NCI-H2196 (cell line): ENCODE results near the gene COL7A1.

Experiments used
- DNase-seq: peaks from one replicate; lab custom pipeline; 2025; ENCODE audit not compliant: unreplicated experiment; lab: John Stamatoyannopoulos, UW

Gene COL7A1

DNA sequence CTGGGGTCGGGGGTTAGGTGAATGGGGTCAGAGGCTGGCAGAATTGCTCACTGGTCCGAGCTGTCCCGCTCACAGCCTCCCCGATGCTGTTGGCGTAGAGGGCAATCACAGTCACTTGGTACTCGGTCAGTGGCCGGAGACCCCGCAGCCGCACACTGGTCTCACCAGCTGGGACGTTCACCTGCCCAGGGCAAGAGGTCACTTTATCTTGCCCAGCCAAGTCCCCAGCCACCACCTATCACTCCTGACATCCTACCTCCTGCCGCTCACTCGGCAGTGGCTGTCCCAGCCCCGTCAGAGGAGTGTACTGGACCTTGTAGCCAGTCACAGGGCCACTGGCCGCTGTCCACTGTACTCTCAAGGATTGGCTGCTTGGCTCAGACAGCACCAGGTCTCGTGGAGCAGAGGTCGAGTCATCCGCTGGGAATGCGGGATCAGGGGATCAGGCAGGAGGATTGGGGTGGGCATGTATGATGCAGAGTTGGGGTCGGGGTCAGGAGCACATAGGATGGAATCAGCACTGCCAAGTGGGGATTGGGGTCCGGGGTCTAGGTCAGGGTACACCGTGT lies 2.5 kb downstream of the COL7A1 start:
- no peak for DNase-seq

DNA sequence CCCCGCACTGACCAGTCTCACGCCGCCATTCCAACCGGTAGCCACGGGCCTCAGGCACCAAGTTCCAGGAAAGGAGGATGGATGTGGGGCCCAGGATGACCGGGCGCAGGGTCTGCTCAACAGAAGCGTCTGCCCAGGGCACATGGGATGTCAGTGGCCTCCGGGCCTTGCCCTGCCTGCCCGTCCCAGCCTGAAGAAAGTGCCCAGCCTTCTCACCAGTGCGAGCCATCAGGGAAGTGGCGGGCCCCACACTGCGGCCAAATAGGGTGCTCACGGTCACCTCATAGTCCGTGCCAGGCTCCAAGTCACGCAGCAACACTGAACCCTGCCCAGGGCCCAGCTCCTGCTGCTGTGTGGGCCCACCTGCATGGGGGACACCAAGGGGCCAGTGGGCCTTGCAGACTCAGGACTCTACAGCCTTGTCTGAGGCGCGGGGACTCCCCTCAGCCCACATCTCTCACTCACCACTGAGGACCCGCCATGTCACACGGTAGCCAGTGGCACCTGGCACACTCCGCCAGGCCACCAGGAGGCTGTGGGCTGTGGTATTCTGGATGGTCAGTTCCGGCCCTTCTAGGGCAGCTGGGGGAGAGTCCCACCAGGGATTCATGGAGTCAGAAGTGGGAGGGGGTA lies 3.1 kb downstream of the COL7A1 start:
- DNase-seq: no peak

DNA sequence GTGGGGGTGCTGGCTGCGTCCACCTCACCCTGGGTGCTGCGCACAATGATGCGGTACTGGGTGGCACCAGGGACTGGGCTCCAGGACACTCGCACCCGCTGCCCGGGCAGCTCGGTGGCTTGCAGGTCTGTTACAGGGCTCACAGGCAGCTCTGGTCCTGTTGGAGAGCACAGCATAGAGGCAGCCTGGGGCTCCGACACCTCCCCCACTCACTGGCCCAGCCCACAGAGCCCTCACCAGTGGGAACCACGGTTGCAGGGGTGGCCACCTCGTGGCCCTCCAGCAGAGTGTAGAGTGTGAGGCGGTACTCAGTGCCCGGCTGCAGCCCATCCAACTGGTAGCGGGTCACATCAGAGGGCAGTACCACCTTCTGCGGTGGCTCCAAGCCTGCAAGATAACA lies 3.7 kb downstream of the COL7A1 start:
- DNase-seq: no peak

DNA sequence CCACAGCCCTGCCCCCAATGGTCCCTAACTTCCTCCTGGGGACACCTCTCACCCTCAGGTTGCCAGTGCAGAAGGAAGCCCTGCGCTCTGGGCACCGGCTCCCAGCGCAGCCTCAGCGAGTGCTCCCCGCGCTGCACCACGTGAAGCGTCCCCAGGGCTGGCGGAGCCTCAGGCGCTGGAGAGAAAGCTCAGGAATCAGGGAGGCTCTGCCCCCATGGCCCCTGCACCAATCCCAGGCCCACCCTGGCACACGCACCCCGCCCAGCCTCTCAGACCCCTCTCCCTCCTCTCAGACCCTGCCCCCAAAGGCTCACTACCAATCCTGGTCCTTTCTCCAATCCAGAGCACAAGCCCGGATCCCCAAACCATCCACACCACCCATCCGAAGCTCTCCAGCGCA lies 6.9 kb downstream of the COL7A1 start:
- no peak for DNase-seq

DNA sequence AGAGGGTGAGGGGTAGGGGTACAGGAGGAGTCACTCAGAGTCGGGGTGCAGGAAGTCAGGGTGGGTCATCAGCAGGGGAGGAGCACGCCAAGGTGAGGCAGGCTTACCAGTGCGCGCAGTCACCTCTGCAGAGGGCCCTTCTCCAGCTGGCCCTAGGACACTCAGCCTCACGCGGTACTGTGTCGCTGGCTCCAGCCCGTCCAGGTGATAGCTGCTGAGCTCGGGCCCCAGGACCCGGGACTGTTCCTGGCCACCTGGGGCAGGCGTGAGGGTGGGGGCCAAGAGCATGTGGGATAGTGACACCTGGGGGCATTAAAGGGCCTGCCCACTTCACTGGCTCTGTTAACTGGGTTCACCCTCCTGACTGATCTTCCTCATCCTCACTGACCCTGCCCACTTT lies 7.4 kb downstream of the COL7A1 start:
- no peak for DNase-seq

DNA sequence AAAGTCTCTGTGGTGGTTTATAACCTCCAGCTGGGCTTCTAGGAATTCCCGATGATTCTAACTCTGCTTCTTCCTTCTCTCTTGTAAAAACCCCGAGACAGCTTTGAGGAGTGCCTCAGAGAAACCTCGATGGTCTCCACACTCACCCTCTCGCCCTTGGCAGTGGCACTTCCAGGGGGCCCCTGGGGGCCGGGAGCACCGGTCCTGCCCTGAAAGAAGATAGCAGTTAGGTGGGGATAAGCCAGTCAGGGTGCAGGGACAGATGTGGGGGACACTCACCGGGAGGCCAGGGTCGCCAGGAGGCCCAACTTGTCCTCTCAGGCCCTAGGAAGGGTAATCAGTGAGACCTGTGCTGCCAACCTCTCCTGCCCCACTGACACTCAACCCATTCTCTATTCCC lies 9.7 kb downstream of the COL7A1 start:
- DNase-seq: no peak

DNA sequence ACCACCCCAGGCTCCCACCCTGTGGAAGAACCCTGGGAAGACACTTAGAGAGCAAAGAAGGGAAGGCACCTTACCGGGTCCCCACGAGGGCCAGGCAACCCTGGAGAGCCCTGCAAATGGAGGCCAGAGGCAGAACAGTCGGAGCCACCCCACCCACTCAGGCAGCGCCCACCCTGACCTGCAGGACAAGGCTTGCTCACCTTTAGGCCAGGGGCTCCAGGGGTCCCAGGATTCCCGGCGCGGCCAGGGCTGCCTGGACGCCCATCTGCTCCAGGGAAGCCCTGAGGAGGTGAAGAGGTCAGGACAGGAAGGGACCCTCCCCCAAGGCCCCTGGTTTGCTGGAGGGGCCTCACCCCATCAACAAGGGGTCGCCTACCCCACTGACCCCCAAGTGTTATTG lies 10.3 kb downstream of the COL7A1 start:
- DNase-seq: no peak

DNA sequence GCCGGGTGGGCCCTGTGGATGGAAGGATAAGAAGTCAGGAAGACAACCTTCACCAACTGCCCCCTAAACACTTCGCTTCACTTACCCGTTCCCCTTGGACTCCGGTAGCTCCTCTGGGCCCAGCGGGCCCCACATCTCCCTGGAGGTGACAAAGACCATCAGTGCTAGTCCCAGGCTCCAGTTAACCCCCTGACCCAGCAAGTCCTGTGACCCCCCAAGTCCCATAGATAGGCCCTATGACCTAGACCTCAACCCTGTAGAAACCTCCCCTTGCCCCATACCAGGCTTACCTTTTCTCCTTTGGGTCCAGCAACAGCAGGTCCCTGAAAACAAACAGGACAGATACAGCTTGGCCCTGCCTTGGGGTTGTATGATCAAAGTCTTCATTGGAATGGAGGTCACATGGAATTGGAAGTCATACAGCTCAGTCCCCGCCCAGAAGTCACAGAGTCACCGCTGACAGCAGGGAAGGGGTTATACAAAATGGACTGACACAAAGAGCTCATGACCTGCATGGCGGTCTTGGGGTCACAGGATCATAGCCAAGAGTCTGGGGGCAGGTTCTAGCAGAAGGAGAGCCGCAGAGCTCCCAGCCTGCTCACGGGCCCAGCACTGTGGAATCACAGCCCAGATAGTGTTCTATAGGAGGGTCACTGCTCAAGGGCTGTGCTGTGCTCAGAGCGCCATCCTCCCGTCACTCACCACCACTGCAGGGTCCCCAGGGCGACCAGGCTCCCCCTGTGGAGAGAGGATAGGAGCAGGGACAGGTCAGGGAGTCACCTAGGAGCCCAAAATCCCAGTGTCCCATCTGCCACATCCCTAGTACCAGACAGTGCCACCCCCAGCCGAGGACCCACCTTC lies 13.3 kb downstream of the COL7A1 start:
- no peak for DNase-seq

DNA sequence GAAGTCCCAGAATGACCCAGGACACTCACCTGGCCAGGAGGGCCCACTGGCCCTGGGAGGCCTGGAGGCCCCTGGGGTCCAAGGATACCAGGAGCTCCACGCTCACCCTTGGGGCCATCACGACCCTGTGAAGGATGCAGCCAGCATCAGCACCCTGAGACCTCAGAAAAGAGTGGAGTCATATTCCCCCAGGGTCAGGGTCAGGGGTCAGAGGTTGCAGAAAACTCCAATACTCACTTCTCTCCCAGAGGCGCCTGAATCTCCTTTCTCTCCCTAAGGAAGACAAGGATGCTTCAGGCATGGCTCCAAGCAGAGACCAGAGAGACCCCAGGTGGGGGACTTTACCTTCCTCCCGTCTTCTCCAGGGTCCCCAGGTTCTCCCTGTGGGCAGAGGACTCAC lies 18.5 kb downstream of the COL7A1 start:
- DNase-seq: no peak

DNA sequence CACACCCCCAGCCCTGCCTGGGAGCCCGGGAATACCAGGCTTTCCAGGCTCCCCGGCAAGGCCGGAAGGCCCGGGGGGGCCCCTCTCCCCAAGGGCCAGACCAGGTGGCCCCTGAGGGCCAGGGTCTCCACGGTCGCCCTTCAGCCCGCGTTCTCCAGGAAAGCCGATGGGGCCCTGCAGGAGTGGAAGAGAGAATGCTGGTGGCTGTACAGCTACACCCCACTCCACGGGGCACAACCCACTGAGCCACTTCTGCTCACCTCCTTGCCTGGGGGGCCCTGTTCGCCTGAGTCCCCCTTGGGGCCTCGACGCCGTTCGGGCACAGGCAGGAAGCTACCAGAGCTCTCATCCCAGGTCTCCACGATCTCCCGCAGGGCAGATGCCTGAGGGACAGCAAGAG lies 19.8 kb downstream of the COL7A1 start:
- no peak for DNase-seq

DNA sequence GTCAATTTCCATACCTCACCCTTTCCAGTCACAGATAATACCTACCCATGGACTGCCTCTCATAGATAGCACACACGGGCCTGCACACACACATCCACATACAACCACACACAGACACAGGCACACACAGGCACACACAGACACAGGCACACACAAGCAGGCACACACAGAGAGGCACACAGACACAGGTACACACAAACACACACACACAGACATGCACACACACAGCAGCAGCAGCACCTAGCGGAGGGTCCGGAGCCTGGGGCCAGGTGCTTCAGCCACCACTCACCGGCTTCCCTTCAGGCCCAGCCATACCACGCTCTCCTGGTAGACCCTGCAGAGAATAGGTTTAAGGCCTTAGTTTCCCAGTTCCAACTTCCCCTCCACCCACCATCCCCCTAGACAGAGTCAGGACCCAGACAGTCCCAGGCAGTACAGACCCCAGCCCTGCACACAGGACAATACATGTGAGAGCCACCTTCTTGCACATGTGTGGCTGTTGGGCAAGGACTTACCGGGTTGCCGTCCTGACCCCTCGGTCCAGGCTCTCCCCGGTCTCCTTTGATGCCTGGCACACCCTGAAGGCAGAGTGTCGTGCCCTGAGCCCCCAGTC lies 21.1 kb downstream of the COL7A1 start:
- no peak for DNase-seq

DNA sequence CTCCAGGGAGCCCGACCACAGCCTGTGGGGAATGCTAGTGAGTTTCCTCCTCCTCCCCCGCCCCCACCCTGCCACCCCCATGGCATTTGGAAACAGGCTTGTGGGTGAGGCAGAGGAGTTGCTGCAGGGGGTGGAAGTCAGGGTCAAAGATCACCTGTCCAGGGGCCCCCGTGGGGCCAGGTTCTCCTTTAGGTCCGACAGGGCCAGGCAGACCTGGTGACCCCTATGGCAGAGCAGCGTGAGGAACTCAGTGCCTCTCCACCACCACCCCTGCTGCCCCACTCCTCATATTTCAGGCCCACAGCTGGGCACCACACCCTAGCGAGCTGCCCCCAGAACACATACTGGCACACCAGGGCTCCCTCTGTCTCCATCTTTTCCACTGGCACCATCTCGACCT lies 22.6 kb downstream of the COL7A1 start:
- no peak for DNase-seq

DNA sequence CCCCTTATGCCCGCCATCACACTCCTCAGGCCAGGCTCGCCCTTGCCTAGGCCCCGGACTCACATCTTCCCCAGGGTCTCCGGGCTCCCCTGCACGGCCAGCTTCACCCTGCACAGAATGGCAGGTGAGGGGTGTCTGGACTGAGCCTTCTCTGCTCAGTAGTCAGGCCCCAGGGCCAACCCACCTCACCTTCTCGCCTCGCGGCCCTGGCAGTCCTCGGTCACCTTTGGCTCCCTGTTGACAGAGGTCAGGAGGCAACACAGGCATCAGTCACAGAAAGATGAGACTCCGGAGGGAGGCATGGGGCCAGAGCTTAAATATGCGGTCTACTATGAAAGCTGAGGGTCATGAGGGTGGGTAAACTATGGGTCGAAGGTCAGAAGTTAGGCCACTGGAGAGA lies 23.2 kb downstream of the COL7A1 start:
- DNase-seq: no peak

DNA sequence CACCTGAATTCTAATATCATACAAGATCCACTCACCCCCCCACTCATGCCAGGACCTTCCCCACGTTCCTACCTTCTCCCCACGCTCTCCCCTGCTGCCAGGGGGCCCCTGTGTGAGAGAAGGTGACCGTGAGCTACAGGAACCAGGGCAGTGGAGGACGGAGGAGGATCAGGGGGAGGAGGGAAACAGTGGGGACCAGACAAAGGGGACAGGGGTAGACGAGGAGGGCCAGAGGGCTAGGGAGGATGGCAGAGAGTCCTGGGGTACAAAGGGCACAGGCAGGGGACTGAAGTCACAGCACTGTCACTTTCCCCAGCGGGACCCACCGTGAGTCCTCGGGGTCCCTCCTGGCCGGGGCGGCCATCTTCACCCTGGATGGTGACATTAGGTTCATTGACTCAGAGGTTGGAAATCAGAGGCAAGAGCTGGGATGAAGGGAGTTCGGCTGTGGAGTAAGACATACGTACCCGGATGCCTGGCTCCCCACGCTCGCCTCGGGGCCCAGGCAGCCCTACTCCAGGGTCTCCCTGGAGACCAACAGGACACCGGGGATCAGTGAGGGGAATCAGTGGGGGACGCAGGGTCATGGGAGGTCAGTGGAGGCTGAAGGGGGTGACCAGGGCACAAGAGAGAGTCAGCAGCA lies 25.2 kb downstream of the COL7A1 start:
- no peak for DNase-seq

DNA sequence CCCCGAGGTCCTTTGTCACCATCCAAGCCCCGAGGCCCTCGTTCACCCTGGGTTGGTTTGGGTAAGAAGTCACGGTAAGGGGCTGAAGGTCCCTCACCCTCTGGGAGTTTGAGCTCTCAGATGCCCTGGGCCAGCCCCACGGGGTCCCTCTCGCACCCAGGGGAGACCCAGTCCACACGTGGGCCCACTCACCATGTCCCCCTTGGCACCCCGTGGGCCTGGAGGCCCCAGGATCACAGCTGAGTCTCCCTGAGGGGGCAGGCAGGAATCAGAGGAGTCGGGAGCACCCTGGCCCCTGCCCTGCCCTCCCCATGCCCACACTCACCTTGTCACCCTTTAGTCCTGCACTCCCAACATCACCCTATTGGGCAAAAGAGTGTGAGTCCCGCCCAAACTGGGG lies 25.7 kb downstream of the COL7A1 start:
- no peak for DNase-seq

DNA sequence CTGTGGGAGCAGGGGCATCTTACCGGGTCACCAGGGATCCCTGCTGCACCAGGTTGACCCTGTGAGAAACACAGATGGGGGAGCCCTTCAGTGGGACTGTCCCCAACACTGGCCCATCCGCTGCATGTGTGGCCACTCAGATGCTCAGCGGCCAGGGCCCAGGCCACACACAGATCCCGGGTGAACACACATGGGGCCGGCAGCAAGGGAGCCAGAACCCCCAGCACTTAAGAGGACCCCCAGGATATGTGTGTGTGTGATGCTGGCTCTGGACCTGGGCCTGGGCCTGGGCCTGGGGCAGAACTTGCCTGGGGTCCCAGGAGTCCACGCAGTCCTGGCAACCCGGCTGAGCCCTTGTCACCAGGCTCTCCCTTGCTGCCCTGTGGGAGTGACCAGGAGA lies 26.7 kb downstream of the COL7A1 start:
- no peak for DNase-seq

DNA sequence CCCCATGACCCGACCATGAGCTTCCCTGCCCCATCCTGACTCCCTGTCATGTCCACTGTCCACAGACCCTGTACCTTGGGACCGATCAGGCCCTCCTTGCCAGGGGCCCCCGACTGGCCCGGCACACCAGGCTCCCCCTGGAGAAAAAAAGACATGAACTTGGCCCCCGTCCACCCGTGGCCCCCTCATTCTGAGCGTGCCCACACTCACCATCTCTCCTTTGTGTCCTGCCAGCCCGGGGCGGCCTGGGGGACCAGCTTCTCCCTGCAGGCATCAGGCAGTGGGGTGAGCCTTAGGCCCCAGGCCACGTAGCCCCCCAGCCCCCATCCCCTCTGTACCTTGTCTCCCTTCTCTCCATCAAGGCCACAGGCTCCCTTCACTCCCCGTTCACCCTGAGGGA lies 27.6 kb downstream of the COL7A1 start:
- DNase-seq: no peak

DNA sequence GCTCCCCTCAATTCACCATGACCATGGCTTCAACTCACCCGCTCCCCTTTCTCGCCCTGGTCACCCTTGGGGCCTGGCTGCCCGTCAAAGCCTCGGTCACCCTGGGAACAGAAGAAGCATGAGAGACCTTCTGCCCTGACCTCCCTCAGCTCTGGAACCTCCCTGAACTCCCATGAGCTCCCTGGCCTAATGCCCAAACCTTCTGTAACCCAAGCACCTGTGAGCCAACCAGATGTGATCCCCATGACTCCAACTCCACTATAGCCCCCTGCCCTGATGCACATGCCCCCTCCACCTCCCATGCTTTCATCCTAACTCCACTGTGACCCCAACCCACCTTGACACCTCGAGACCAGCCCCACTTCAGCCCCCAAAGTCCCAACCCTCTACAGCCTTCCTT lies 28.0 kb downstream of the COL7A1 start:
- DNase-seq: no peak

DNA sequence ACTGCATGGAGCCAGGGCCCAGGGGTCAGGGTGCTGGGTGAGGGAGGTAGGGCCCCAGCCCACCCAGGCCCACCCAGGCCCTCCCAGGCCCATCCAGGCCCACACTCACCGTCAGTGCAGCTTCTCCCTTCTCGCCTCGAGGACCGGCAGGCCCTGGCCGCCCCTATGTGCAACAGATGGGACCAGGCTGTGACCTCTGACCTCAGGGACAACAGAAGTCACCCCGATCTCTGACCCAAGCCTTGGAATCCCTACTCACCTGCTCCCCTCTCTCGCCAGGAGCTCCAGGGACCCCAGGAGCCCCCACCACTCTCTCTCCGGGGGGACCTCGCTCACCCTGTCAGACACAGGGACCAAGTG lies 28.7 kb downstream of the COL7A1 start:
- no peak for DNase-seq

DNA sequence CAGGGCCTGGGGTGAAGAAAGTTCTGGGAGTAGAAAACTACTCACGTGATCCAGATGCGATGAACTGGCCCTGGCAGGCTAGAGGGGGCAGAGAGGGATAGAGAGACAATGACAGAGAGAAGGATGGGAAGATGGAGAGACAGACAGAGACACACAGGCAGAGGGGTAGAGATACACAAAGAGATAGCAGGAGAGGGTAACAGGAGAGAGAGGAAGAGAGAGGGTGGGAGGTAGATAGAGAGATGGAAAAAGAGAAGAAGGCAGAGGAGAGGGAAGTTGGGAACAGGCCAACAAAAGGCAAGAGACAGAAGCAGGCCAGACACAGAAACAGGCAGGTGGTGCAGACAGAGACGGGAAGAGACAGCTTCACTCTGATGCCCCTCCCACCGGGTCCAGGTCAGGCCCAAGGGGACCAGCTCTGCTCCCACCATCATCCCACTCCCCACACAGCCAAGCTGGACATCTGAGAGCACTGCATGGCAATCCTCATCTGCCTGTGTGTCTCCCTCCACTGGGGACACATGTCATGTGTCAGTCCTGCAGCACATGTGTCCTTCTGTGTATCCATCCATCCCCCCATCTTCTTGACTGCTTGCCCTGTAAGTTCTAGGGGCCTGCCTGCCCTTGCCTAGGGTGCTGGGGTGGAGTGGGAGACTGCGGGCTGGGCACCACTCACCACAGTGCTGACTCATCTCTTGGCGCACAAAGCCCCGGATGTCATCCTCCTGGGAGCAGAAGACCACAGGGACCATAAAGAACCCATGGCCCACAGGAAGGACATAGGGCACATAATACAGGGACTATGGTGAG lies 29.3 kb downstream of the COL7A1 start:
- DNase-seq: no peak

DNA sequence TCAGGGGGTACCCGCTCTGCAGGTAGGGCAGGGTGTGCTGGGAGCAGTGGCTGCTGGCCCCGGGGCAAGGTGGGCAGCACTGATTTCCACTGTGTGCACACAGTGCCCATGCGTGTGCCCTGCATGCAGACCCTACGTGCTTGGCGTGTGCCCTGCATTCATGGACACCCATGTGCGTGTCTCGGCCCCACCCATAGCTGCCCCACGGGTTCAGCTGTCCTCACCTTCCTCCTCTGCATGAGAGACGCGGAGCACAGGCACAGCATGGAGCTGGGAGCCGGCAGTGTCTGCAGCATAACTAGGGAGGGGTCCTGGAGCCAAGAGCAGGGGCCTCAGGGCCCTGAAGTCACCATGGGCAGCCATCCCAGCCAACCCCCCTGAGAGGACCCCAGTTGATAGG lies 29.9 kb downstream of the COL7A1 start:
- DNase-seq: no peak
